ENCODE measurements around the gene WDFY2. TPM values are rescaled to one million over a fixed set of nuclear protein-coding genes. Genes with fewer than 3 reads are reported as not detected.

The WDFY2 gene
- total RNA-seq, 4 donors from 2014 or later: 17.6 to 36.4 (median 22.0) TPM

GRCh38 chr13:51608857-51609406 lies 24.7 kb downstream of the WDFY2 start:
- TF ChIP-seq CTCF (IDR thresholded peaks at IDR 0.05; ENCODE audit: low read depth): no peak

GRCh38 chr13:51612867-51613266 lies 28.6 kb downstream of the WDFY2 start:
- no peak for TF ChIP-seq CTCF (IDR thresholded peaks at IDR 0.05; ENCODE audit: low read depth)

- no peak for TF ChIP-seq CTCF (IDR thresholded peaks at IDR 0.05; ENCODE audit: low read depth)
These were observed 29.3 kb downstream of the WDFY2 start for GRCh38 chr13:51613535-51613934.

GRCh38 chr13:51614350-51614786 lies 30.1 kb downstream of the WDFY2 start:
- TF ChIP-seq CTCF (IDR thresholded peaks at IDR 0.05; ENCODE audit: low read depth): no peak

- TF ChIP-seq CTCF (IDR thresholded peaks at IDR 0.05; ENCODE audit: low read depth): no peak
These were observed 34.4 kb downstream of the WDFY2 start for GRCh38 chr13:51618626-51619025.

GRCh38 chr13:51619614-51620013 lies 35.4 kb downstream of the WDFY2 start:
- TF ChIP-seq CTCF (IDR thresholded peaks at IDR 0.05; ENCODE audit: low read depth): no peak

GRCh38 chr13:51620165-51620983 lies 36.1 kb downstream of the WDFY2 start:
- TF ChIP-seq CTCF (IDR thresholded peaks at IDR 0.05; ENCODE audit: low read depth): no peak

Measured in subcutaneous adipose tissue (tissue), 4 donors.